ENCODE results near the gene ANO2.

Gene ANO2

DNA sequence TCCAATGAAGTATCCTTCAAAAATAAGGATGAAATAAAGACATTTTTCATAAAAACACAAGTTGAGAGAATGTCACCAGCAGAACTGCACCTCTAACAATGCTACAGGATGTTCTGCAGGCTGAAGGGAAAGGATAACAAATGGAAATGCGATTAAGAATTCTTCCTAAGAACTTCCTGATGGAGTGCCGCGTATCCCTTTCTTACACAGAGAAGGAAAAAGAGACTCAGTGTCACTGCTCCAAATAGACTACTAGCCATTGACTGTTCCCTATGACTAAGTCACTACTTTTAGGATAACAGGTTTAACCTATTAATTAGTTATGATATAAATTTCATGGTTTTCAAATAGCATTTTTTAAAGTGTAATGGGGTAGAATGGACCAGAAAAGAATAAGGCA, 3.2 kb downstream of the ANO2 start:
- no peaks in the 10 kb centered on the region for H3K79me2 ChIP-seq (ENCODE audit: control insufficient read depth, insufficient read depth, low read length, unreplicated experiment)
- no peak overlapping the region for H2AFZ ChIP-seq (ENCODE audit: low read length, unreplicated experiment)
- H3K27ac ChIP-seq (ENCODE audit: low read depth, low read length), result no peak overlapping the region
- no peaks in the 10 kb centered on the region for H3K4me1 ChIP-seq (ENCODE audit: control insufficient read depth, insufficient read depth, low read length, unreplicated experiment)
- no peak overlapping the region for H3K4me3 ChIP-seq (ENCODE audit: low read depth, low read length)
- peaks cover 53% of the 10 kb centered on the region for H3K27me3 ChIP-seq (ENCODE audit: insufficient read depth, low read length)
- H3K36me3 ChIP-seq (ENCODE audit: insufficient read depth, low read length), result no peaks in the 10 kb centered on the region

DNA sequence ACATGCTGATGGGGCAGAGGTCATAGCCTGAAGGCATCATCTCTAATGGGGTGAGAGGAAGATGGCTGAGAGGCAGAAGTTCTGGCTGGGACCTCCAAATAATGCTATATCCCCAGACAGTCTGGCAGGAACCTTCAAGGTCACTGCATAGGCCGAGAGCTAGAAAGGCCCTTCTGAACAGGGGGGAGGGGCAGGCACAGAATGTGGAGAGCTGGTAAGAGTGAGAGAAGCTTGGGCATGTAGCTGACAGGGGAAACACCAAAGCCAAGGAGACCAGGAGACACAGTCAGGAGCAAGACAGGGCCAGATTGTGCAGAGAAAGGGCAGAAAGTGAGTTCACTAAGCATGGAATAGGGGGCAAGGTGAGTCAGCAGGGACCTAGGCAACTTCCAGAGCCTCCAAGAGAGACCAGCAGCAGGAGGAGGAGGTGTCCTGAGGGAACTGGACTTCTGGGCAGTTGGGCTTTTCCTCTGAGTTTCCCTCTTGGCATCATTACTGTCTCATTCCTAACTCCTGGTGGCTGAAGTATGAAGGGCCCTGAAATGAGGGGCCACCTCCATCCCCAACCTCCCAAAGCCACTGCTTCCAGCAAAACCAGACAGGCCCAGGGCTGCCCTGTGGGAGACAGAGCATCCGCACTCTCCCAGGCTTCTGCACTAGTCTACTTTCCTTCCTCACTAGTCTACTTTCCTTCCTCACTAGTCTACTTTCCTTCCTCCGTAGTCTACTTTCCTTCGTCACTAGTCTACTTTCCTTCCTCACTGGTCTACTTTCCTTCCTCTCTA, 17.1 kb downstream of the ANO2 start:
- Histone ChIP-seq H2AFZ (ENCODE audit: low read length, unreplicated experiment) (no peak overlapping the region), H3K4me3 (ENCODE audit: low read depth, low read length) (no peak overlapping the region), H3K4me1 (ENCODE audit: control insufficient read depth, insufficient read depth, low read length, unreplicated experiment) (no peaks in the 10 kb centered on the region), H3K79me2 (ENCODE audit: control insufficient read depth, insufficient read depth, low read length, unreplicated experiment) (no peaks in the 10 kb centered on the region), H3K36me3 (ENCODE audit: insufficient read depth, low read length) (no peaks in the 10 kb centered on the region), H3K27ac (ENCODE audit: low read depth, low read length) (no peak overlapping the region), H3K27me3 (ENCODE audit: insufficient read depth, low read length) (no peaks in the 10 kb centered on the region; the same call in 1 of the 2 replicates)

DNA sequence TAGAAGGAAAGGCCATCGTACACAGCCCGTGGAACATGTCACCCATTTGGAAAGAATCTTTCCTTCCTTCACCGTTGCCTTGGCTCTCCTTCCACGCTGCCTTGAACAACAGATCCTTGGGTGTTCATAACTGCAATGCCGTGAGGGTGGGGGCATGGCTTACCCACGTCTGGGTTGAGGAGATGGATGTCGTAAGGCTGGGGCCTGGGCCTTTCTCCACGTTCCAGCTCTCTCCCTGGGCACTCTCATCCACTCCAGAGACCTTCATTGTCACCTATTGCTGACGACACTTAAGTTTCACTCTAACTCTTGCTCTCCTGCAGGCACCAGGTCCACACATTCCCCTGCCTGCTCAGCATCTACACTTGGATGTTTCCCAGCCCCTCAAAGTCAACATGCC, 19.4 kb downstream of the ANO2 start:
- Histone ChIP-seq H3K36me3 (ENCODE audit: insufficient read depth, low read length) (no peaks in the 10 kb centered on the region), H3K4me1 (ENCODE audit: control insufficient read depth, insufficient read depth, low read length, unreplicated experiment) (no peaks in the 10 kb centered on the region), H3K27me3 (ENCODE audit: insufficient read depth, low read length) (no peaks in the 10 kb centered on the region; the same call in 1 of the 2 replicates), H3K4me3 (ENCODE audit: low read depth, low read length) (no peak overlapping the region), H3K79me2 (ENCODE audit: control insufficient read depth, insufficient read depth, low read length, unreplicated experiment) (no peaks in the 10 kb centered on the region), H2AFZ (ENCODE audit: low read length, unreplicated experiment) (no peak overlapping the region), H3K27ac (ENCODE audit: low read depth, low read length) (no peak overlapping the region)

DNA sequence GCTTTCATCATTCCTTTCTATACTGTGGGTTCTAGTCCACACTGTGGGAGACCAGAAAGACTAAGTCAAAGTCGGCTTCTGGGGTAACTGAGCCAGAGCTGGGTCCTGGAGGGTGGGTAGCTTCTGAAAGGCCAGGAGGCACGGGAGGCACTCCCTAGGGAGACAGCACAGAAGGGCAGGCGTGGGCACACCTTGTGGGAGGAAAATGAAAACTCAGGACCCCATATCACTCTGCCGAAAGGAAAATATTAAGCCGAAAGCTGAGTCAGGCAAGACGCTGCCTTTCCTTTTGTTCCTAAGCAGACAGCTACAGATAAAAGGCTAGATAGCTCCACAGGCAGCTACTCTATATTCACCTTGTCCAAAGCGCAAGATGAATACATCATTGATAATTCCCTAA, 20.7 kb downstream of the ANO2 start:
- Histone ChIP-seq H2AFZ (ENCODE audit: low read length, unreplicated experiment) (no peak overlapping the region), H3K4me3 (ENCODE audit: low read depth, low read length) (no peak overlapping the region), H3K4me1 (ENCODE audit: control insufficient read depth, insufficient read depth, low read length, unreplicated experiment) (no peaks in the 10 kb centered on the region), H3K79me2 (ENCODE audit: control insufficient read depth, insufficient read depth, low read length, unreplicated experiment) (no peaks in the 10 kb centered on the region), H3K36me3 (ENCODE audit: insufficient read depth, low read length) (no peaks in the 10 kb centered on the region), H3K27me3 (ENCODE audit: insufficient read depth, low read length) (no peaks in the 10 kb centered on the region; the same call in 1 of the 2 replicates), H3K27ac (ENCODE audit: low read depth, low read length) (no peak overlapping the region)

DNA sequence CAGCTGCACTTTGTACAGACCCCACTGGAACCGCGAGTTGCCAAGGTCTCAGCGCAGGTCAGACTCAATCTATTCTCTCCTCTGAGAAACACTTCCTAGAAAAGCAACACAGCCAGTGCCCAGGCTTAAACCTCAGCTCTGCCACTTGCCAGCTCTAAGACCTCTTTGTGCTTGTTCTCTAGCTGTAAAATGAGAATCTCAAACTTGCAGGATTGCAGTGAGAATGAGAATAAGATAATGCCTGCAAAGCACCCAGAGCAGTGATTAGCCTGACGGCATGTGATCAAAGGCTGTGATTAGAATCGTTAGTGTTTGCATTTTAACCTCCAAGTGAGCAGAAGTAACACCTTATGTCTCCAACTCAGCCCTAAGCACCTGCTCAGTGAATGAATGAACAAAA, 21.3 kb downstream of the ANO2 start:
- H3K79me2 ChIP-seq (ENCODE audit: control insufficient read depth, insufficient read depth, low read length, unreplicated experiment), result no peaks in the 10 kb centered on the region
- no peak overlapping the region for H2AFZ ChIP-seq (ENCODE audit: low read length, unreplicated experiment)
- H3K36me3 ChIP-seq (ENCODE audit: insufficient read depth, low read length), result no peaks in the 10 kb centered on the region
- H3K27me3 ChIP-seq (ENCODE audit: insufficient read depth, low read length), result no peaks in the 10 kb centered on the region; the same call in 1 of the 2 replicates
- H3K27ac ChIP-seq (ENCODE audit: low read depth, low read length), result no peak overlapping the region
- H3K4me1 ChIP-seq (ENCODE audit: control insufficient read depth, insufficient read depth, low read length, unreplicated experiment), result no peaks in the 10 kb centered on the region
- no peak overlapping the region for H3K4me3 ChIP-seq (ENCODE audit: low read depth, low read length)

DNA sequence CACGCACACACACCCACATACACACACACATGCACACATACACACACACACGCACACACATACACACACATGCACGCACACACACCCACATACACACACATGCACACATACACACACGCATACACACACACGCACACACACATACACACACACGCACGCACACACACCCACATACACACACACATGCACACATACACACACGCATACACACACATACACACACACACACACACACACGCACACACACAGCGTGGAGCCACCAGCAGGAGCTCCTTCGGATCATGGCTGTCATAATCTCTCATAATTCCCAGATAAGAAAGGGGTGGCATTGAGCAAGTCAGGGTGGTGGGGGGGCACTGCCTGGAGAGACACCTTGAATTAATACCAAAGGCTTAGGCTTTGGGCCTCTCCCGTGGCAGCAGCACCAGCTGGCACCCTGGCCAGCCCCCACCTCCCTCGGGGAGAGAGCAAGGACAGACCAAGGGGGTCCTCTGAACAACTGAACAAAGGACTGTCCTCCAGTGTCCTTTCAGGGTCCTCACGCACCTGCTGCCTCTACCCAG, 21.9 kb downstream of the ANO2 start:
- H3K4me1 ChIP-seq (ENCODE audit: control insufficient read depth, insufficient read depth, low read length, unreplicated experiment), result no peaks in the 10 kb centered on the region
- H3K79me2 ChIP-seq (ENCODE audit: control insufficient read depth, insufficient read depth, low read length, unreplicated experiment), result no peaks in the 10 kb centered on the region
- no peaks in the 10 kb centered on the region for H3K36me3 ChIP-seq (ENCODE audit: insufficient read depth, low read length)
- no peak overlapping the region for H3K4me3 ChIP-seq (ENCODE audit: low read depth, low read length)
- H2AFZ ChIP-seq (ENCODE audit: low read length, unreplicated experiment), result no peak overlapping the region
- H3K27me3 ChIP-seq (ENCODE audit: insufficient read depth, low read length), result no peaks in the 10 kb centered on the region; the same call in 1 of the 2 replicates
- H3K27ac ChIP-seq (ENCODE audit: low read depth, low read length), result no peak overlapping the region

DNA sequence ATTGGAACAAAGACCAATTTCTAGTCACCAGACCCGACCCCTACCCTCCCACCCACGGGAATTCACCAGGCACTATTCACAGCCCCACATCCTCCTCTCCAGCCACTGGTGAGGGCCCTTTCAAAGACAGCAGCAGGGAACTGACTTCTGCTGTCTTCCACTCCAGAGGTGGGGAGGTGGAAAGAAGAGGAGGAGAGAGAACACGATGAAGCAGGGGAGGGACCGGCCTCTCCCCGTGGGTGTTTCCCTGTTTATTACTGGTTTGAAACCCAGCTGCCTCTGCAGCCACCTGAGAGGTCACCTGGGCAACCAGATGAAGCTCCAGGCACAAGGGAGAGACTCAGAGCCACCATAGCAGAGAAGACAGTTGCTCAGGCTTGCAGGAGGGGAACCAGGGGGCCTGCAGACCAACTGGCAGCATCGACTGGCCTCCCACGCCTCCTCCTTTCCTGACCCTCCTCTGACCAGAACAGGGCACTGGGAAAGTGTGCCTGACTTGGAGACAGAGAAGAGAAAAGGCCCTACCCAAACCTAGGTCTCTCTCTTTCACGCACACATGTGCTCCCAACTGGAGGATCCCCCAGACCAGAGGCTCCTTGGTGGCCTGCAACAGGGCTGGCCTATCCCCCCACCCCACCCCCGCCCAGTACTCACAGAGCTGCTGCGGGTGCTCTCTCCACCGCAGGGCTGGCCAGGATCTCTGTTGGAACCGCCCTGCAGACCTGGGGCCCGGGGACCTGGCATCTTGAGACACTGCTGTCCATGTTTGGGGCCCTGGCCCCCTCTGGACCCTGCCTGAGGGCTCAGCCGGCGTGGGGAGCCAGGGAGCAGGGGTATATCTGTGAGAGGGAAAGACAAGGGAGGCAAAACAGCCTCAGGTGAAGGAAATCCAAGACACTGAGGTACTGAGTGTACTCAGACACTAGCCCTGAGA, 22.8 kb downstream of the ANO2 start:
- no peaks in the 10 kb centered on the region for H3K4me1 ChIP-seq (ENCODE audit: control insufficient read depth, insufficient read depth, low read length, unreplicated experiment)
- H3K27ac ChIP-seq (ENCODE audit: low read depth, low read length), result no peak overlapping the region
- no peaks in the 10 kb centered on the region; the same call in 1 of the 2 replicates for H3K27me3 ChIP-seq (ENCODE audit: insufficient read depth, low read length)
- H3K4me3 ChIP-seq (ENCODE audit: low read depth, low read length), result no peak overlapping the region
- no peaks in the 10 kb centered on the region for H3K36me3 ChIP-seq (ENCODE audit: insufficient read depth, low read length)
- H3K79me2 ChIP-seq (ENCODE audit: control insufficient read depth, insufficient read depth, low read length, unreplicated experiment), result no peaks in the 10 kb centered on the region
- no peak overlapping the region for H2AFZ ChIP-seq (ENCODE audit: low read length, unreplicated experiment)

DNA sequence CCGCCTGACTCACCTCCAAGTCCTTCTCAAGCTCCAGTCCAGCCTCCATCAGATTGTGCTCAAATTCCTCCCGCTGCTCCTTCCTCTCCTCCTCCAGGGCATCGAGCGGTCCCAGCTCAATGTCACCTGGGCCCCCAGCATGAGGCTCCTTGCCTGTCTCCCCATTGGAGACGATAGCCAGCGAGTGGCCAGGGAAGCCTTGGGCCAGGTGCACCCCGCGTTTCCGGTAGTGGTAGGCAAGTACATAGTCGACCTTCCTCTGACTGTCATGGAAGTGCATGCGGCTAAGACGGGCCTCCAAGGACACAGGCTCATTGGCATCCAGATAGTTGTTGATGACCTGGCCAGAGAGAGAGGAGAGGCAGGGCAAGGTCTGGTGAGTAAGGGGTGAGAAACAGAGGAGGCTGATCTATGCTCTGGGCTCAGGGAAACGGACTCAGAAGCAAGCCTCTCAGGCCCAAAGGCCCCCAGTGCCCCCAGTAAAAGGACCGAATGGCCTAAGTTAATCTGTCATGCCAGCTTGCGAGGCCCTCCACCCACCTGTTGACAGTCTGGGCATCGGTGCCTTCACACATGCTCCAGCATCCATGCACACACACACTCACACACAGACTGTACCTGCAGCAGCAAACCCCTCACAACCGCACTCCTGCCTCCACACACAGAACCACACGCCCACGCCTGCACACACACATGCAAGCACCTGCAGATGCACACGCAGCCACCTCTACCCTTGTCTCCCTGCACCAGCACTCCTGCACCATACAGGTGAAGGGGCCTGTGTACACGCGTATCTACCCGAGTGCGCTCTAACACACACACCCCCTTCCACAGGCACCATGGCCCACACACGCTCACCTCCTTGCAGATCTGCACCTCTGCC, 23.8 kb downstream of the ANO2 start:
- Histone ChIP-seq H2AFZ (ENCODE audit: low read length, unreplicated experiment) (no peak overlapping the region), H3K36me3 (ENCODE audit: insufficient read depth, low read length) (no peaks in the 10 kb centered on the region), H3K79me2 (ENCODE audit: control insufficient read depth, insufficient read depth, low read length, unreplicated experiment) (no peaks in the 10 kb centered on the region), H3K27ac (ENCODE audit: low read depth, low read length) (no peak overlapping the region), H3K27me3 (ENCODE audit: insufficient read depth, low read length) (no peaks in the 10 kb centered on the region; the same call in 1 of the 2 replicates), H3K4me1 (ENCODE audit: control insufficient read depth, insufficient read depth, low read length, unreplicated experiment) (no peaks in the 10 kb centered on the region), H3K4me3 (ENCODE audit: low read depth, low read length) (no peak overlapping the region)

DNA sequence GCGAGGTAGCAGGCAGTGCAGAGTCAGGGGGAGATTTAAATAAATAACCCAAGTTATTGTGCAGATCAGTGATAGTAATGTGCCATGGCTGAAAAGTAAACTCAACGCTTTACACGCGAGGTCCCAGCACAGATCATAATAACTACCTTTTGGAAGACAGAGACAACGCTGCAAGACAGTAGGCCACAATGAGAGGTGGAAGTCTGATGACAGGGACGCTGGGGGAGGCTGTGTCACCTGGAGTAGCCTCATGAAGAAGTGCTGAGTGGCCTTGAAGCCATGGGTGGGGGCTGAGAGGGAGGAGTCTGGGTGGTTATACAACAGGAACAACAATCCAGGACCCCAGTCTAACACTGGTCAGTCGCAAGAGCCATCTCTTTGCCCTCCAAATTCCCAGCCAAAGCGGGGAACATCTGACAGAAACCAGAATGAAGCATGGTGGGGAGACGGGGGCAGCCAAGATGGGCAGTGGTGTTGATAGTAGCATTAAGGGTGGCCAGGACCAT, 28.2 kb downstream of the ANO2 start:
- Histone ChIP-seq H3K79me2 (ENCODE audit: control insufficient read depth, insufficient read depth, low read length, unreplicated experiment) (no peaks in the 10 kb centered on the region), H2AFZ (ENCODE audit: low read length, unreplicated experiment) (no peak overlapping the region), H3K27me3 (ENCODE audit: insufficient read depth, low read length) (no peaks in the 10 kb centered on the region), H3K27ac (ENCODE audit: low read depth, low read length) (no peak overlapping the region), H3K4me1 (ENCODE audit: control insufficient read depth, insufficient read depth, low read length, unreplicated experiment) (no peaks in the 10 kb centered on the region), H3K36me3 (ENCODE audit: insufficient read depth, low read length) (no peaks in the 10 kb centered on the region), H3K4me3 (ENCODE audit: low read depth, low read length) (no peak overlapping the region)

DNA sequence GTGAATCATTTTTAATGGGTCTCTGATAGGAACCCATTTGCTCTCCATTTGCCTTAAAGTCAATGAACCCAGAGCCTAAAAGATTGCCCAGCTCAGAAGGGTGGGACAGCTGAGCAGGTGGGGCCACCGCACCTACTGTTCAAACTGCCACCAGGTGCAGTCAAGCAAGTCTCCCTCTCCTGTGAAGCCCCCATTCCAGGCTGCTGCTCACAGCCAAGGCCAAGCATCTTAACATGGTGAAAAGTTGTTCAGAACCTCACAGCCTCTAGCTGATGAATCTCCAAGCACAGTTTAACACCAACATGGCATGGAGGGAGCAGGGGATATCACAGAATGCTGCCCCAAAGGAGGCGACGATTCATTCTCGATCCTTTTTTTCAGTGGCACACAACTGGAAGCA, 29.5 kb downstream of the ANO2 start:
- H3K27ac ChIP-seq (ENCODE audit: low read depth, low read length), result no peak overlapping the region
- H3K36me3 ChIP-seq (ENCODE audit: insufficient read depth, low read length), result no peaks in the 10 kb centered on the region
- no peak overlapping the region for H3K4me3 ChIP-seq (ENCODE audit: low read depth, low read length)
- no peaks in the 10 kb centered on the region for H3K79me2 ChIP-seq (ENCODE audit: control insufficient read depth, insufficient read depth, low read length, unreplicated experiment)
- no peaks in the 10 kb centered on the region for H3K4me1 ChIP-seq (ENCODE audit: control insufficient read depth, insufficient read depth, low read length, unreplicated experiment)
- H2AFZ ChIP-seq (ENCODE audit: low read length, unreplicated experiment), result no peak overlapping the region
- peaks cover 8% of the 10 kb centered on the region; the same call in 1 of the 2 replicates for H3K27me3 ChIP-seq (ENCODE audit: insufficient read depth, low read length)
